Lung (tissue), 12 donors: ENCODE measurements around the gene SOX18. TPM values are rescaled to one million over a fixed set of nuclear protein-coding genes. Genes with fewer than 3 reads are reported as not detected.

Source experiments
- ATAC-seq: fragments of 200-7000 bp; cut with Tn5 transposase; one replicate; pipeline ENCODE4 v1.9.1; 2020; ENCODE audit warnings: moderate number of reproducible peaks; ENCODE audit not compliant: insufficient read depth, low FRiP score
- DNase-seq, 3 donors: peaks; one replicate each; pipeline ENCODE4 v3.0.0-alpha.2; 2013 to 2017
- H3K27ac ChIP-seq, 2 donors: one replicate each; pipeline ENCODE4 v1.5.1; 2013; ENCODE audit warnings: mild to moderate bottlenecking in 2 of 2, moderate library complexity in 2 of 2, control low read depth in 1 of 2, inconsistent platforms in 1 of 2, low read depth in 1 of 2, low read length in 1 of 2
- H3K27me3 ChIP-seq, 3 donors: one replicate each; pipeline ENCODE4 v1.5.1; 2013; ENCODE audit warnings: low read length in 2 of 3; ENCODE audit not compliant: control insufficient read depth in 3 of 3, insufficient read depth in 3 of 3
- H3K36me3 ChIP-seq, 4 donors: one replicate each; pipeline ENCODE4 v1.5.1; 2013; ENCODE audit warnings: low read length in 4 of 4, mild to moderate bottlenecking in 1 of 4, moderate library complexity in 1 of 4; ENCODE audit not compliant: control insufficient read depth in 4 of 4, insufficient read depth in 4 of 4
- H3K4me1 ChIP-seq, 5 donors: one replicate each; pipeline ENCODE4 v1.5.1; 2013; ENCODE audit warnings: low read length in 5 of 5, mild to moderate bottlenecking in 2 of 5, moderate library complexity in 1 of 5; ENCODE audit not compliant: control insufficient read depth in 5 of 5, insufficient read depth in 5 of 5
- H3K4me3 ChIP-seq: one replicate; pipeline ENCODE4 v1.5.1; 2013; ENCODE audit warnings: mild to moderate bottlenecking, control low read depth, moderate library complexity
- H3K9ac ChIP-seq, 2 donors: one replicate each; pipeline ENCODE4 v1.5.1; 2013; ENCODE audit warnings: low read length in 2 of 2, control low read depth in 1 of 2; ENCODE audit not compliant: insufficient read depth in 1 of 2
- H3K9me3 ChIP-seq, 4 donors: one replicate each; pipeline ENCODE4 v1.5.1; 2013; ENCODE audit warnings: low read length in 3 of 4, mild to moderate bottlenecking in 1 of 4, moderate library complexity in 1 of 4; ENCODE audit not compliant: control insufficient read depth in 4 of 4, insufficient read depth in 3 of 4
- CTCF ChIP-seq: IDR thresholded peaks from 2 replicates; pipeline ENCODE4 v1.5.1; 2012; ENCODE audit warnings: mild to moderate bottlenecking; ENCODE audit errors: control extremely low read depth, extremely low read depth
- WGBS, 2 donors: extraction: QIAGEN DNeasy Blood & Tissue Kit; methylation state at CpG; one replicate each; pipeline ENCODE4 v1.1.7; 2013; 5-methylcytosine and 5-hydroxymethylcytosine counted together
- polyA plus RNA-seq, 2 donors: library from polyadenylated mRNA; stranded (reverse); fragments of 200-250 nt; gene quantifications; one replicate each; pipeline ENCODE4 v1.2.1, GENCODE V29; 2013
- total RNA-seq, 2 donors: library from RNA; depleted of rRNA in 1 of 2; stranded (reverse); fragments of >200 nt in 1 of 2; gene quantifications; one replicate each; pipeline ENCODE4 v1.2.1, GENCODE V29; 2014 to 2021
- donor health status: control.
- donor health status: control.
- donor health status: Bipolar disorder and iron deficiency.
- donor health status: healthy.
- donor health status: DM: yes; HTN: yes; CAD: no.

Gene SOX18
- total and polyA plus RNA-seq, 4 donors: 12.1 to 52.2 (median 29.3) TPM

DNA sequence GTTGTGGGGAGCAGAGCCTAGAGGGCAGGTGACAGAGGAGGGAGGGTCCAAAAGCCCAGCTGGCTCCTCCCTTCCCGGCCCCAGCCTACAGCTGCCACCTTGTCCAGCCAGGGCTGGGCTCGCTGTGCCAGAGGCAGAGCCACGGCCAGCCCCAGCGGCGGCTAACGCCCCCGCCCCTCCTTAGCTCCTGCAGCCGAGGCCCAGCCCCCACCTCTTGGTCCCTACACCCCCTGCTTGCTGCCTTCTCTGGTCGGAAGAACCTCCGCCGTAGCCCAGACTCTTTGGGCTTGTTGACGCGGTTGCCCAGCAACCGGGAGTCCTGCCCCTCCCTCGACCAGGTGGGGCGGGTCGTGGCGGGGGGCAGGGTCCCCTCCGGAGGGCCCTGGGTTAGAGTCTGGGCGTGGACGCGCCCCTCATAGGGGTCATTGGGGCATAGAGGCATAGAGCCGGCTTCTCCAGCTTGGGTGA, 35.3 kb upstream of the SOX18 start:
- WGBS, 2 donors: 12 to 13% methylated on average over 23 of the region's 23 CpGs
- Histone ChIP-seq H3K27me3 (peaks cover 3 to 48% (median 16%) of the 10 kb centered on the region in 3 donors), H3K9ac (no peak overlapping the region), H3K4me1 (peaks cover 0 to 42% (median 8%) of the 10 kb centered on the region in 5 donors), H3K27ac (no peak overlapping the region), H3K36me3 (no peaks in the 10 kb centered on the region), H3K9me3 (no peaks in the 10 kb centered on the region), H3K4me3 (no peak overlapping the region)
- DNase-seq (peak in 1 of 3 donors; percentile 42), ATAC-seq (no peak)
- TF ChIP-seq CTCF: no peak

GRCh38 chr20:64083804-64084684, 34.6 kb upstream of the SOX18 start, which contains the start of gene LKAAEAR1:
Gene LKAAEAR1, minus strand, starts transcription at chr20:64084398. Its CDS starts 179 bp downstream, at chr20:64084219.
- Histone ChIP-seq H3K27ac (no peak within 1 kb of the TSS), H3K27me3 (peaks cover 3 to 42% (median 16%) of the 10 kb centered on the region in 3 donors), H3K4me3 (peak within 1 kb of the TSS; percentile 37), H3K9me3 (no peaks in the 10 kb centered on the region), H3K36me3 (no peaks in the 10 kb centered on the region), H3K9ac (no peak within 1 kb of the TSS), H3K4me1 (peaks cover 0 to 46% (median 10%) of the 10 kb centered on the region in 5 donors)
- no peak for ATAC-seq
- DNase-seq: peak; percentile 32 to 49 (median 36)
- 2 to 3% methylated on average over 49 to 86 of the region's 86 CpGs for WGBS, 2 donors
- TF ChIP-seq CTCF: no peak

GRCh38 chr20:64083378-64083803, 34.0 kb upstream of the SOX18 start:
- Histone ChIP-seq H3K4me3 (peak overlapping the region; percentile 37), H3K27me3 (peaks cover 3 to 38% (median 16%) of the 10 kb centered on the region in 3 donors), H3K4me1 (peaks cover 0 to 52% (median 17%) of the 10 kb centered on the region in 5 donors), H3K27ac (no peak overlapping the region), H3K9me3 (no peaks in the 10 kb centered on the region), H3K9ac (no peak overlapping the region), H3K36me3 (no peaks in the 10 kb centered on the region)
- peak; percentile 76 to 85 (median 84) for DNase-seq
- peak; percentile 46 for TF ChIP-seq CTCF
- 1% methylated on average over 17 to 52 of the region's 52 CpGs for WGBS, 2 donors
- ATAC-seq: no peak
